NCI-H748 (cell line): ENCODE results near the gene FCN2.

ENCODE experiments used
- DNase-seq: peaks from one replicate; lab custom pipeline; 2025; ENCODE audit not compliant: unreplicated experiment; lab: John Stamatoyannopoulos, UW

Gene FCN2

DNA sequence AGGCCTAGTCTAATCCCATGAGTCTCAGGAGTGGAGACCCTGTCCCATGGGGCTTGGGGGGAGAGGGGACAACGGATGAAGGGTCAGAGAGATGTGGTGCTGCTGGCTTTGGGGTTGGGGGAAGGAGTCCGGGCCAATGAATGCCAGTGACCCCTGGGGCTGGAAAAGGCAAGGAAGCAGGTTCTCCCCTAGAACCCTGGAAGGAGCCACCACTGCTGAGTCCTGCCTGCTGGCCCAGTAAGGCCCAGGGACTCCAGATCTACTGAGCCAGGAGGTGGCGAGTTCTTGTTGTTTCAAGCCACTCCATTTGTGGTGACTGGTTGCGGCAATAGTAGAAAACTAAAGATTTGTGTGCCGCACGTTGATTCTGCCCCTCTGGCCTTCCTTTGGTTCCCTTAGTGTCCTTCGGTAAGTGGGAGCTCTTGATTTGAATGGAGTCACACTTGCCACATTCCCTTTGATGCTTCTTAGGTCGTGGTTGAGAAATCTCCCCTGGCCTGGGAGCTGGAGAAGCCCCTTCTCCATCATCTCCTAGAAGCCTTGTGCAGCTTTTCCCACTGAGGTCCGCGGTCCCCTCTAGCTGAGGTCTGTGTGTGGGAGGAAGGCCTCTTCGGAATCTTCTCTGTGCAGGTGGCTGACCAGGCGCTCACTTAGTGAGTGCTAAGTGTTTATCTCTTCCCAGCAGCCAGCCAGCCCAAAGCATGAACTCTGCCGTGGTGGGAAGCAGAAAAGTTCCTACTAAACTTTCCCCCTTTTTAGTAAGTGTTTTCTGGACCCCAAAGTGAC is 28.1 kb downstream of the FCN2 start:
- no peak for DNase-seq

DNA sequence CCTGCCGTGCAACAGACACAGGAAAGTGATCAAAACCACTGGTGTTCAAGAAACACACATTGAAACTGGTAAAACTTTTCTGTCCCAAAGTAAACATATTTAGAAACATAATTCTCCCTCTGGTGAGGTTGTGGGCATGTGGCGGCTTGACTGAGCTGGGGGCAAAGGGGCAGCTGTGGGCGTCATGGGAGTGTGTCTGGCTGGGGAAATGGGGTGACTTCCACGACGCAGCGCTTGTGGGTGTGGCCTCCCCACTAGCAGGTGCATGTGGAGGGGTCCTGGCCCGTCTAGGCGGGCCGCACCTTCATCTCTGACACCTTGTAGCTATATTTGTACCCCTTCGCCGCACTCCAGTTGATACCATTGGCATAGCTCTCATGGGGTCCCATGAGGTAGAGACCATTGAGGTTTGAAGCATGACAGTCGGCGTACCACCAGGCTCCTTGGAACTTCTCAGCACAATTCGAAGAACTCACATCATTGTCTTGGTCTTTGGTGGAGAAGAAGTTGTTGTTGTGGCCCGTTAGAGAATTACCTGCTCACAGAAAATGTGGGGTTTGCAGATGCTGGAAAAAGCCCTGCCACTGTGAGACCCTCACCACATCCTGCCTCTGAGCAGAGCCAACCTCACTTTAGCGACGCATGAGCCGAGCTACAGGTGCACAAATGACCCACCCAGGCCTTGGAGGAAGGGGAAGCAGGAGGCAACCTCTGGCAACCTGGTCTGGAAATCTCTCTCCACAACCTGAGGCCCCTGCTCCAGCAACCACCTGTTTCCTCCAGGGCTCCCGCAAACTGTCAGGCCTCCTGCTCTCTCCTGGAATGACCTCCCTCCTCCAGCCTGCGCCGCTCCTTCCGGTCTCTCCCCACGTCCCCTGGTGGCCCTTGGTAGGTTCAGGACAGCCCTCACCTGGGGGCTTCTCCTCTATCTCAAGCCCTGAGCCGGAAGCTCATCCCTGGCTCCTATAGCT is 29.2 kb downstream of the FCN2 start:
- DNase-seq, result no peak

DNA sequence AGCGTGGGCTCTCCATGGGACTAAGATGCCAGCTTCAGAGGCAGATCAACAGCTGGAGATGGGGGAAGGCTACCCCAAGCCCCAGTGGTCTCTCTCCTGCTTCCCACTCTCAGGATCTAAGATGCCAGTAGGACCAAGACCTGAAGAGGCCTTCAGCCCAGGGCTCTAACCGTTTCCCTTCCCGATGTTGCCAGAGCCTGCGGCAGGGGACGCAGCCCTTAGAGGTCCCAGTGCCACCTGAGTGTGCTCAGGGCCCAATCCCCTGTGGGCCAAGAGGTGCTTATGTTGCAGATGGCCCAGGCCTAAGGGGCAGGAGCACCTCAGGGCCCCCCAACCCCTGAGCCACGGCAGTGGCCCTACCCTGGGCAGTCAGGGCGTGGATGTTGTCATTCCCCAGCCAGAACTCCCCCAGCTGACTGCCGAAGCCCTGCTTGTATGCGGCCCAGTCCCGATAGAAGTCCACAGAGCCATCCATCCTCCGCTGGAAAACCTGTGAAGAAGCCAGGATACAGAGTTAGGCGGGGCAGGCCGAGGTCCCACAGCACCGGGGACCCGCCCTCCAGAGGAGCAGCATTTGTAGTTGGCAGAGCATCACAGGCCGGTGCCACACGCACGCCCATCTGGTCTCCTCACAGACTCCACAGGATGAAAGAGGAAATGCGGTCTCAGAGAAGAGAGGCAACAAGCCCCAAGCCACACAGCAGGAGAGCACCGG is 31.7 kb downstream of the FCN2 start:
- no peak for DNase-seq

DNA sequence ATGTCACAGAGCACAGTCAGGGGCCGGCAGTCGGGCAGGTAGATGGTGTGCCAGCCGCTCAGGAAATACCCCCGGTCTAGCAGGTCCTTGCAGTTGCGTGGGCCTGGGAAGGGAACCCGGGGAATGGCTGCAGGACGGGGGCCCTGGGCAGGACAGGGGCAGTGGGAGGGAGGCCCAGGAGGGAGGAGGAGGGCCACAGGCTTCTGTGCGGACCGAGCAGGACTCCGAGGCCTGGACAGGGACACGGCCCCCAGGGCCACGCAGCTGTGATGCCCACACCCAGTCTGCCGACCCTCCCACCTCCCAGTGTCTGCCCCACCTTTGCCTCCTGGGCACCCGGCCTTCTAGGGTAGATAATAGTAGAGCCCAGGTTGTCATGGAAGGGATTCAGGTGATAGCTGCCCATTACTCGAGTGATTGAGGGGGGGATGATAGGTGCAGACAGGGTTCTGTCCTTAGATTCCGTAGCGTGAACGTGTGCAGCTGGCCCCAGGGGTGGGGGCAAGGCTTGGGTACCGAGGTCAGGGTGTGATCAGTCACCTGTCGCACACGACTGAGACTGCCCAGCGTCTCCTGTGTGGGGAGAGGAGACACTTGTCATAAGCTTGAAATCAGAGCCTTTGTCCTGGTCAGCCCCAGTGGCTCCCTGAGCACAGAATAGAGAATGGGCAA is 32.6 kb downstream of the FCN2 start:
- DNase-seq, result no peak

DNA sequence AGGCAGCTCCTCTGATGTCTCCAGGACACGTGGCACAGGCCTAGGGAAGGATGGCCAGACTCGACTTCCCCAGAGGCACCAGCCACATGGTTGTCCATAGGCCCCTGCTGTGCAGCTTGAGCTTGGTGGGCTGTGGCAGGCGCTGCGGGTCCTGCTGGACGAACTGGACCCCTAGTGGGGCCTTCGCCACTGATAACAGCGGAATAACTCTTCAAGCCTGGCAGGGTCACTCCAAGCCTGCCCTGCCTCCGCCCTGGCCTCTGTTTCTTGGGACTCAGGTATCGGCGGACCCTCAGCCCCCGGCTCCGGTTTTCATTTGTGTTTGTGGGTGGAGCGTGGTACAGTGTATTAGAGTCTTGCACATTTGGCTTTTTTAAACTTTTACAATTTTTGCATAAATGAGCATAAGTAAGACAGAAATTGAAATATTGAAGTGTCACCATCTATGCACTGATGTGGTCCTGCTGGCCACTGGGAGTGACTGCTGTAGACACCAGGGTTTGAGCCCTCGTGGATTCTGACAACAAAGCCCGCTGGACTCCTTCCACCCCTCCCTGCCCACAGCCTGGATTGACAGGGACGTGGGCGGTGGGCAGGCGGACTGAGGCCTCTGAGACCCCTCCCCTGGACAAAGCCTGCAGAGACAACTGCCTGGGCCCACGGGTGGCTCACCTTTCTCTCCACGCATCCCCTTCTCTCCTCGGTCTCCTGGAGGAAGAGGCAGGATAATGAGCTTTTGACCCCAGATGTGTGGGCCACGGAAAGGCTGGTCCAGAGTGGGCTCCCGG is 33.3 kb downstream of the FCN2 start:
- no peak for DNase-seq

DNA sequence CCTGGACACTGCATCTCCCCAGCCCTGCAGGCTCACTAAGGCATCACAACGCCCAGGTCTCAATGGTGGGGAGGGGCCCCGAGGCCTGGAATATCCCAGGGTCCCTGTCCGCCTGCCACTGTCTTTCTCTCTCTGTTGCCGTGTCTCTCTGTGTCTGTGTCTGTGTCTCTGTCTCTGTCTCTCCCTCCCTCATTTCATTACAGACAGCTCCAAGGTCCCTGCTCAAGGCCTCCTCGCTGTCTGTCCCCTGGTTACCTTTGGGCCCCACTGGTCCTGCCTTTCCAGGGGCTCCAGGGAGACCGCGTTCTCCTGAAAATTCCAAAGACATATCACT is 33.9 kb downstream of the FCN2 start:
- DNase-seq, result no peak

DNA sequence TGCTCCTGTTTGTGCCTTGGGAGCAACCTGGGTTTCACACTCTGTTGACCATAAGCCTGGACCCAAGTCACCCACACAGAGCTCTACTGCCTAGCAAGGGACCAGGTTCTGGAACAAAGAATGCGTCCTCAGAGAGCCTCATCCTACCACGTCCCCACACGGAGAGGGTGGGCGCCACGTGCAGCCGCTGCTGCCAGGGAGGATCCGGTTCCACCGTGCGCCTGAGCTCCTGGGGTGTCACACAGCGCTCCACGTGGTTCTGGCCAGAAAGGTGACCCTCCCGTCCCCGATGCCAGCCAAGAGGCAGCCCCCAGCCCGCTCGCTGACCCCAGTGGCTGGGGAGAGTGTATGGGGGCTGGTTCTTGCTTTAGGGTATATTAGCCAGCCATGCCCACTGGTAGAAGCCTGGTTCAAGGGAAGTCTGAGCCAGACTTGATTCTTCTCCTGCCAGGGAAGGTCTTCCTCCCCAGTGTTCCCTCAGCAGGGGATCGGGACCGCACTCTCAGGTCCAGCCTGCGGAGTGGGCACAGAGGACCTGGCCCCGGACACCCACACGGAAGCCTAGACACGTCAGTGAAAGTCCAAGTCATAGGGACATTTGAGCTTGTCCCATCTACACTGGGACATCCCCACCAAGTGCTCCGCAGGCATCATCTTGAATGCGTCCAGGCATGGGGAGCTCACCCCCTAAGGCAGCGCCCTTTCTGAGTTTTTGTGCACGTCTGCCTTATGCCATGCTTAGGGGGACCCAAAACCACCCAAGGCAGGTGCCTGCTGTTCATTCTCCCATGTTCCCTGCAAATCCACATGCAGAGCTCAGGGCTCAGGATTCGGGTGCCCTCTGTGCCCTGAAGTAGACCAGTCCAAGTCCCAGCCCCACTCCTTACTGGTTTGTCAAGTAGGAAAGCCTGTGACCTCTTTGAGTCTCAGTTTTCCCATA is 34.7 kb downstream of the FCN2 start:
- DNase-seq, result no peak

DNA sequence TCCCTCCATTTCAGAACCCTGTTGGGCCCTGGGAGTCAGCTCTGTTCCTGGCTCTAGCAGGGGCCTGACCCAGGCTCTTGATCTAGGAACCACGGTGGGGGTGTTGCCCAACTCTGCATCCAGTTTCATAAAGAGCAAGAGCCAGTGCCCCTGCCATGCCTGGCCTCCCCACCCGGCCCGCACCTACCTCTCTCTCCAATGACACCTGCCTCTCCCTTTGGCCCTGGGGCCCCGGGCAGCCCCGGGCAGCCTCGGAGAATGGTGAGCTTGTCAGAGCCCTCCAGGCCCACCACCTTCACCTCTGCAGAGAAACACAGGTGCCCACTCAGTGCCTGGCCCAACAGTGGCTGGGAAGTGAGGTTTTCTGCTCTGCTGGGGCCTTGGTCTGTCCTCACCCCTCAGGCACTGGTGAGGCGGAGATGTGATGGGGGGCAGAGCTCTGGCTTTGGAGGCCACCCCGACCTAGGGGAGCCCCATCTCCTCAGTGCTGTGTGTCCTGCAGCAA is 35.6 kb downstream of the FCN2 start:
- DNase-seq, result no peak

DNA sequence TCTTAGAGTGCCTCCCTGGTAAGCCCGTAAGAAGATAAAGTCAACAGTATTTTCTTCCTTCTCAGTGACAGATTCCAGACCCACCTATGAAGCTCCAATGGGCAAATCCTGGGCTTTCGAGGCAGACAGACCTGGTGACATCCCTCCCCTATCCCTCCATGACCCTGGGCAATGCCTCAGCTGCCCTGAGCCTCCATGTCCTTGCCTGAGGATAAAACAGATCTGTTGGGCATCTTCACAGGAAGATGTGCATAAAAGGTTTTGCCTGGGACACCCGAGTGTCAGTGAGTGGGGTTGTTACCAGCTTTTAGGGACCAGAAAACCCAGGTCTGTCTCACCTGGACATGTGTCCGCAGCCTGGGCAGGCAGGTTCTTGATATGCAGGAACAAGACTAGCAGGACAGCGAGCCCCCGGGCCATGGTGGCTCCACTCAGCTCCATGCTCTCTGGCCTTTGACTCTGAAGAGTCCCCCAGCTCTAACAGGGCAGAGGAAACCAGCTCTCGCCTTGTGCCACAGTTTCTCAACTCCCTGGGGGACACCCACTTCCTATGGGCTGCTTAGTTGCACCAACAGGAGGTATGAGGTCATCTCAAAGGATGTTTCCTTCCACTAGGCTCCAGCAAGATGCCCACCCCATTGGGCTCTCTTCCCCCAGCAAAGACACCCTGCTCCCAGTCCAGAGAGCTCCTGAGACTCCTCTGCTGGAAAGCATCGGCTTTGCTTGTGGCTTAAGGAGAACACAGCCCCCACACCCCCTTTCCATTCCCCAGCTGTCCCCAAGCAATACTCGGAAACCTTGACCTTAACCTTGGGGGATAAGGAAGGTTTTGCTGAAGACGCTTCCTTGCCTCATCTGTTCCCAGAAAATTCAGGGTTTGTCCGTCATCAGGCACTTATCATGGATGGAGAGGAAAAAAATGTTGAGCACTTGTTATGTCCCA is 37.1 kb downstream of the FCN2 start, which contains the start of gene FCN1:
FCN1 (minus strand) TSS at position 482 of the 943 bp plus-strand sequence; CDS start at position 441, 41 bp downstream.
- no peak for DNase-seq

DNA sequence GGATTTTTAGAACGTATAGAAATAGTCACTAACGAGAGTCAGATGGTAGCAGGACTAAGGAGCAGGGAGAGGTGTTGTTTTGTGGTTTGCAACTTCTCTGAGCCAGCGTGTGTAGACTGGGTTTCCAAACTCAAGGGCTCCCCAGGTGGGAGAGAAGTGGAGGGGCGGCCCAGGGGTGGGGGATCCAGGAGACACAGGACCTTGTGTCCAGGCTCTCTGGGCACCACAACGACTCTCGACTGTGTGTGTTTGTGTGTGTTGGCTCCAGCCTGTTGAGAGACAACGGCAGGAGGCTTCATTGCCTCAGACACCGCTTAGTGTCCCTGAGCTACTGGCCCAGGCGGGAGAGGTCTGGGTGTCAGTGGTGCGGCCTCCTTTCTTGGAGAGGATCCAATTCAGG is 38.0 kb downstream of the FCN2 start:
- no peak for DNase-seq

DNA sequence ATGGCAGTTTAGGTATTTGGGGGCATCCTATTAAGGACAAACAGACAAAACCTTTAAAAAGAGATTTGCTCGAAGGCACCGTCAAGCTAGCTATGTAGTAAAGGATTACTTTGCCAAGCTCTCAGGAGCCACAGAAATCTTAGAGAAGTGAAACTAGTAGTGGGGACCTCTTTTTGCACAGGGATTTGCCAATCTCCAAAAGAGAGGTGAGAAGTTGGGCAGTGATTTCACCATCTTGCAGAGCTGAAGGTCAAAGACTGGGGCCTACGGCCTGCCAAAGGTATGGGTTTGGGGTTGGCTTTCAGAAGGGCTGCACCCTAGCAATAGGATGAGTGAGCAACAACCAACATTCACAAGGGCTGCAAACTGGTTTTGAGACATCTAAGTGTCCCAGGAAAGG is 38.7 kb downstream of the FCN2 start:
- DNase-seq, result no peak

DNA sequence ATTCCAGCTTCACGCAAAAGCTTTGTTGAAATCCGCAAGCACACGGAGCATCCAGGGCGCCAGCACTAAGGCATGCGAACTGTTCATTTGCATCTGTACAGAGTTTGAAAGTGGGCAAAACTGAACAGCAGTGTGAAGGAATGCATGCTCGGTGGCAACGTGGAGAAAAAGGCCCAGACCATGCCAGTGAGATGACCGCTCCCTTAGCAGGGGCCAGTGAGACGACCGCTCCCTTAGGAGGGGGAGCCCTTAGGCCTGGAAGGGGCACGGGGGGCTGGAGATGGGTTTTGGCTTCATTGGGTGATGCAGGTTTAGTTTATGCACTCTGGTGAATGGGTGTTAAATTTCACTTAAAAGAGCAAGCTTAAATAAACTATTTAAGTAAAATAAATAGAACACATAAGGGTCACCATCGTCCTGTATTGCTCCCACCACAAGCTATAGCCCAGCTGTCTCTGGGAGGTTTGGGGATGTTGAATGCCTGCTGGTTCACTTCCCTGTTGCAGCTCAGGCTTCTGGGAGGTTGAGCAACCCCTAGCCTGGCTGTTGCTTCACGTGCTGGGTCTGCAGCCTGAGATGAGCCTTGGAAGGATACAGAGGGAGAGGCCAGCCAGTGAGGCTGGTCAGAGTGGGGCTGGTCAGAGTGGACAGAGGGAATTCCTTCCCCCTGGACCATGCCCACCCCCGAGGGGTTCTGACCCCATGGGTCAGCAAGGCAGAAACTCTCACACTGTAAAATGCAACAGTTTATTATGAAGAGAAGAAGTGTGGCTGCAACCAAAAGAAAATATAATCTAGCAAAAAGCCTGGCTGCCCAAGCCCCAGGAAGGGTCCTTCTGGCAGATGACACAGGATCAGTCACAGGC is 41.7 kb downstream of the FCN2 start:
- DNase-seq, result no peak

DNA sequence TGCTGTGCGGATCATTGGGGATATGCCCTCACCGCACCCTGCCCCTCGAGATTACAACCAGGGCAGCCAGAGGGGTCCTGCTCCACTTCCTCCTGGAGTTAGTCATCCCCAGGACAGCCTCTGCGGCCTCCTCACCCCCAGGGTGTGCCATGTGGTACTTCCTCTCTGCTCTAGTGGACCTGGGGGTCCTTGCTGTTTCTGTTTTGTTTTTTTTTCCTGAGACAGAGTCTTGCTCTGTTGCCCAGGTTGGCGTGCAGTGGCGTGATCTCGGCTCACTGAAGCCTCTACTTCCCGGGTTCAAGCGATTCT is 42.3 kb downstream of the FCN2 start:
- no peak for DNase-seq

DNA sequence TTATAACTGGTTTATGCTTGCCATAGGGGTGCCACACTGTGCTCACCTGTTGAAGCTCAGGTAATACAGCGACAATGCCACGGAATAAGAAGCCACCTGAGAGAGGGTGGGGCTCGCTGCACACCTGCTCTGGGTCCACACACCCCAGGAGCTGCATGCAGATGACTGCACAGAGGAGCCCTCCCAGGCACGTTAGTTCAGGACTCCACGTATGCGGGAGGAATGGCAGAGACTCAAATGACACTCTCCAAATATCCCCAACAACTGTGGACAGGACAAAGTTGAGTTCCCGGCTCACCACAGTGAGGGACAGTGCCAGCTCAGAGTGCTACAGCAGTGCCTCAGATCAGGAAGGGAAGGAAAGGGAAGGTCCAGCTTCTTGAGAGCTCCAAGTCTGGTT is 42.9 kb downstream of the FCN2 start:
- no peak for DNase-seq

DNA sequence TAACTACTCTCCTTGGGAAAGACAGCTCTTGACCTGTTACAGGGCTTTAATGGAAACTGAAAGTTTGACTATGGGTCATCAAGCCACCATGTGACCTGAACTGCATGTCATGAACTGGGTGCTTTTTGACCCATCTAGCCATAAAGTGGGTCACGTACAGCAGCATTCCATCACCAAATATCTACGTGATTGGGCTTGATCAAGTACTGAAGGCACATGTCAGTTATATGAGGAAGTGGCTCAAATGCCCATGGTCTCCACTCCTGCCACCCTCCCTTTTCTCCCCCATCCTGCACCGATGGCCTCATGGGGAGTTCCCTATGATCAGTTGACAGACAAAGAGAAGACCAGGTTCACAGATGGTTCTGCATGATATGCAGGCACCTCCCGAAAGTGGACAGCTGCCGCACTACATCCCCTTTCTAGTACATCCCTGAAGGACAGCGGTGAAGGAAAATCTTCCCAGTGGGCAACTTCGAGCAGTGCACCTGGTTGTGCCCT is 44.5 kb downstream of the FCN2 start:
- DNase-seq, result no peak

DNA sequence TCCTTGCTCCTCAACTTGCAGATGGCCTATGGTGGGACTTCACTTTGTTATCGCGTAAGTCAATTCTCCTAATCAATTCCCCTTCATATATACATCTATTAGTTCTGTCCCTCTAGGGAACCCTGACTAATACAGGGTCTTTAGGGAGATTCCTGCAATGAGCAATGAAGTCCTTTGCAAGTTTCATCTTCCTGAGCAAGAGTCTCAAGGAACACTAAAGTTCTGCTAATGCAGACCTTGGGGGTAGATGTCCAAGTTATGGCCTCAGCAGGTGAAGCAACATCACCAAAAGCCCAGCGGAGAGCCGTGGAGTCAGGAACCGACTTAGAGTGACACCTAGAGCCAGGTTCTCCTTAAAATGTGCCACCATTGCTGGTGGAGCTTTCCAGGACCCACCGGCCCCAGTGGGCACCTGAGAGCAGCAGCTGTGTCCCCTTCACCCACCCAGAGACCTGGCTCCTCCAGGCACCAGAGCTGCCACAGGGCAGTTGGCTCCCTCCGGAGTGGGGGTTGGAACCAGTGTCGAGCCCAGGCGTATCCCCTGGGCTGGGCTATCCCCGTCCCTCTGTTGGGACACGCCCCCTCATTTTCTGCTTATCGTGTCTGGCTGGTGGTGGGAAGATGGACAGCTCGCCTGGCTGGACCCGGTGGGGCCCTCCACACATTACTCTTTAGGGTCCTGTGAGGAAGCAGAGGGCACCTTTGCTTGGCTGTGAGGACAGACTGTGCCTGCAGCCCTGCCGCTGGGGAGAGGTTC is 48.0 kb downstream of the FCN2 start:
- no peak for DNase-seq
